OCI-LY7 (cell line): ENCODE measurements around the gene GABRG3. TPM values are rescaled to one million over a fixed set of nuclear protein-coding genes. Genes with fewer than 3 reads are reported as not detected.

Experiments
- BruUV-seq: library from RNA; stranded (reverse); fragments of 400-500 nt; replicated peaks from 2 replicates; lab custom pipeline; 2021; lab: Mats Ljungman, UMichigan
- CTCF ChIA-PET: fragments of 300-600 bp; sonication (Branson Sonifier 250); formaldehyde crosslinking; loops from one replicate; lab custom pipeline; 2022; ENCODE audit warnings: antibody characterized with exemption; ENCODE audit not compliant: unreplicated experiment; lab: Charles Lee
- POLR2A ChIA-PET: fragments of 300-600 bp; sonication (Branson Sonifier 250); formaldehyde crosslinking; loops from one replicate; lab custom pipeline; 2022; ENCODE audit warnings: antibody characterized with exemption; lab: Charles Lee
- DNase-seq: peaks from one replicate; pipeline ENCODE4 v3.0.0-alpha.2; 2015; ENCODE audit warnings: low spot score
- H2AFZ ChIP-seq: fragments of 200-600 bp; sonication (generic), shearing (Covaris generic); 2 replicates; pipeline ENCODE4 v1.6.1; 2014; ENCODE audit warnings: mild to moderate bottlenecking, antibody characterized with exemption, low read length, moderate library complexity
- H3K27ac ChIP-seq: fragments of 200-600 bp; sonication (generic); 2 replicates; pipeline ENCODE4 v1.5.1; 2014; ENCODE audit warnings: mixed run types, low read depth, mild to moderate bottlenecking, moderate library complexity, low read length, inconsistent platforms; ENCODE audit not compliant: poor library complexity, severe bottlenecking
- H3K36me3 ChIP-seq: fragments of 200-600 bp; sonication (generic); 2 replicates; pipeline ENCODE4 v1.6.1; 2014; ENCODE audit warnings: mild to moderate bottlenecking, antibody characterized with exemption, low read length, moderate library complexity, mixed read lengths; ENCODE audit not compliant: insufficient read depth
- H3K4me1 ChIP-seq: fragments of 200-600 bp; sonication (generic); 2 replicates; pipeline ENCODE4 v1.5.1; 2014; ENCODE audit warnings: mild to moderate bottlenecking, low read length; ENCODE audit not compliant: insufficient read depth, poor library complexity, severe bottlenecking
- H3K4me2 ChIP-seq: fragments of 200-600 bp; sonication (generic); 2 replicates; pipeline ENCODE4 v1.6.1; 2014; ENCODE audit warnings: mild to moderate bottlenecking, low read length
- H3K4me3 ChIP-seq: fragments of 200-600 bp; sonication (generic); 2 replicates; pipeline ENCODE4 v1.5.1; 2014; ENCODE audit warnings: mild to moderate bottlenecking, low read depth, low read length; ENCODE audit not compliant: poor library complexity, severe bottlenecking
- H3K79me2 ChIP-seq: fragments of 200-600 bp; sonication (generic); 2 replicates; pipeline ENCODE4 v1.6.1; 2016; ENCODE audit warnings: low read depth, mild to moderate bottlenecking, low read length, moderate library complexity, mixed read lengths; ENCODE audit not compliant: insufficient read depth
- H3K9me2 ChIP-seq: fragments of 200-600 bp; sonication (generic); 2 replicates; pipeline ENCODE4 v1.6.1; 2016; ENCODE audit warnings: mild to moderate bottlenecking, low read length, mixed read lengths; ENCODE audit not compliant: insufficient read depth
- H3K9me3 ChIP-seq: fragments of 200-600 bp; sonication (generic); 2 replicates; pipeline ENCODE4 v1.6.1; 2014; ENCODE audit warnings: mild to moderate bottlenecking, mixed run types, low read length, mixed read lengths
- H4K20me1 ChIP-seq: fragments of 200-600 bp; sonication (generic); 2 replicates; pipeline ENCODE4 v1.6.1; 2014; ENCODE audit warnings: mild to moderate bottlenecking, antibody characterized with exemption, low read length, moderate library complexity, mixed read lengths; ENCODE audit not compliant: insufficient read depth
- CTCF ChIP-seq: fragments of 200-600 bp; sonication (generic); conservative IDR thresholded peaks from 2 replicates; pipeline ENCODE4 v1.5.1; 2014; ENCODE audit warnings: mild to moderate bottlenecking, antibody characterized with exemption, low read length, moderate library complexity, mixed read lengths
- EZH2phosphoT487 ChIP-seq: fragments of 200-600 bp; sonication (generic); IDR thresholded peaks from 2 replicates; pipeline ENCODE4 v1.6.1; 2018; ENCODE audit warnings: low read depth, borderline replicate concordance, mild to moderate bottlenecking, mixed run types, antibody characterized with exemption, low read length, moderate library complexity, mixed read lengths
- intact Hi-C: fragments of 100-400 bp; cut with micrococcal nuclease; formaldehyde crosslinking; loops from one replicate; pipeline ENCODE4 v1.10.0; 2022; ENCODE audit not compliant: unreplicated experiment
- total RNA-seq, 2 experiments: library from RNA; depleted of rRNA in 1 of 2; stranded (reverse); fragments of >200 nt in 1 of 2; shearing (Covaris generic) in 1 of 2; gene quantifications; 2 replicates each; pipeline ENCODE4 v1.2.3, GENCODE V29; 2014 to 2022

Gene GABRG3
- total RNA-seq, 2 experiments from 2014 or later: not detected

- CTCF ChIA-PET: no interaction called here
Observed at GRCh38 chr15:27483124-27483523, 512.1 kb downstream of the GABRG3 start.

GRCh38 chr15:27485265-27485664, 514.3 kb downstream of the GABRG3 start:
- CTCF ChIA-PET: no interaction called here
- no peak overlapping the region for H3K27ac ChIP-seq
- no peaks in the 10 kb centered on the region for H3K36me3 ChIP-seq
- no peaks in the 10 kb centered on the region for H3K79me2 ChIP-seq
- TF ChIP-seq EZH2phosphoT487 (no peak), CTCF (no peak)
- no peak overlapping the region for H2AFZ ChIP-seq
- no peaks in the 10 kb centered on the region for H3K4me1 ChIP-seq
- BruUV-seq: no TSS peak
- intact Hi-C loops: no loop called here
- H3K4me2 ChIP-seq: no peak overlapping the region
- H4K20me1 ChIP-seq: no peaks in the 10 kb centered on the region
- no peaks in the 10 kb centered on the region for H3K9me2 ChIP-seq
- no peak overlapping the region for H3K4me3 ChIP-seq
- H3K9me3 ChIP-seq: no peaks in the 10 kb centered on the region
- DNase-seq: no peak
- POLR2A ChIA-PET: no interaction called here

More at GRCh38 chr15:27483124-27483523, 512.1 kb downstream of the GABRG3 start:
- POLR2A ChIA-PET: no interaction called here
- no peak for DNase-seq
- TF ChIP-seq CTCF: no peak
- no peak for TF ChIP-seq EZH2phosphoT487
- no peaks in the 10 kb centered on the region for H3K36me3 ChIP-seq
- no peak overlapping the region for H3K27ac ChIP-seq
- H3K9me2 ChIP-seq: no peaks in the 10 kb centered on the region
- no peaks in the 10 kb centered on the region for H3K4me1 ChIP-seq
- intact Hi-C loops: no loop called here
- H2AFZ ChIP-seq: no peak overlapping the region
- no peak overlapping the region for H3K4me3 ChIP-seq
- H3K9me3 ChIP-seq: no peaks in the 10 kb centered on the region
- no peaks in the 10 kb centered on the region for H3K79me2 ChIP-seq
- no peaks in the 10 kb centered on the region for H4K20me1 ChIP-seq
- no TSS peak for BruUV-seq
- no peak overlapping the region for H3K4me2 ChIP-seq

- POLR2A ChIA-PET: no interaction called here
- no peak for TF ChIP-seq CTCF
- no peak for TF ChIP-seq EZH2phosphoT487
- no peaks in the 10 kb centered on the region for H3K9me3 ChIP-seq
Observed at GRCh38 chr15:27486051-27486450, 515.1 kb downstream of the GABRG3 start.

More at GRCh38 chr15:27486051-27486450, 515.1 kb downstream of the GABRG3 start:
- Histone ChIP-seq H3K4me1 (no peaks in the 10 kb centered on the region), H3K4me2 (no peak overlapping the region), H3K36me3 (no peaks in the 10 kb centered on the region), H3K79me2 (no peaks in the 10 kb centered on the region), H4K20me1 (no peaks in the 10 kb centered on the region), H3K9me2 (no peaks in the 10 kb centered on the region), H3K27ac (no peak overlapping the region), H3K4me3 (no peak overlapping the region), H2AFZ (no peak overlapping the region)
- DNase-seq: no peak
- CTCF ChIA-PET: no interaction called here
- BruUV-seq: no TSS peak
- intact Hi-C loops: no loop called here
